VCaP (cell line): ENCODE measurements around the gene ADCY10.

ENCODE experiments used
- H3K27ac ChIP-seq: fragments of 450-650 bp; 2 replicates; pipeline ENCODE4 v1.5.1; 2017
- CTCF ChIP-seq: fragments of 450-650 bp; conservative IDR thresholded peaks from 2 replicates; pipeline ENCODE4 v1.5.1; 2017; ENCODE audit warnings: mild to moderate bottlenecking, moderate library complexity

Gene ADCY10

GRCh38 chr1:167935216-167936067 lies 21.5 kb upstream of the ADCY10 start:
- TF ChIP-seq CTCF, result no peak
- peak overlapping the region; percentile 99 for H3K27ac ChIP-seq

GRCh38 chr1:167934426-167935215 lies 20.7 kb upstream of the ADCY10 start:
- peak overlapping the region; percentile 99 for H3K27ac ChIP-seq
- no peak for TF ChIP-seq CTCF

- no peak for TF ChIP-seq CTCF
- peak overlapping the region; percentile 99 for H3K27ac ChIP-seq
These were observed 19.9 kb upstream of the ADCY10 start for GRCh38 chr1:167933788-167934187.

GRCh38 chr1:167929725-167930124 lies 15.8 kb upstream of the ADCY10 start:
- peak overlapping the region; percentile 99 for H3K27ac ChIP-seq
- no peak for TF ChIP-seq CTCF

- peak overlapping the region; percentile 99 for H3K27ac ChIP-seq
These were observed 15.0 kb upstream of the ADCY10 start for GRCh38 chr1:167928919-167929318.

GRCh38 chr1:167928457-167928852 lies 14.5 kb upstream of the ADCY10 start:
- no peak for TF ChIP-seq CTCF
- peak overlapping the region; percentile 99 for H3K27ac ChIP-seq

- no peak for TF ChIP-seq CTCF
These were observed 13.3 kb upstream of the ADCY10 start for GRCh38 chr1:167927046-167927754.

More at GRCh38 chr1:167927046-167927754, 13.3 kb upstream of the ADCY10 start:
- peak overlapping the region; percentile 99 for H3K27ac ChIP-seq
